OCI-LY1 (cell line): ENCODE measurements around the gene DNAAF5.

Experiments used
- H2AFZ ChIP-seq: fragments of 200-600 bp; sonication (generic), shearing (Covaris generic); 2 replicates; pipeline ENCODE4 v1.6.0; 2014; ENCODE audit warnings: antibody characterized with exemption, mild to moderate bottlenecking, low read length
- H3F3A ChIP-seq: fragments of 200-600 bp; sonication (generic), shearing (Covaris generic); 2 replicates; pipeline ENCODE4 v1.6.0; 2014; ENCODE audit warnings: mild to moderate bottlenecking, antibody characterized with exemption, low read length, moderate library complexity; ENCODE audit not compliant: insufficient read depth
- H3K27ac ChIP-seq: fragments of 200-600 bp; sonication (generic); 2 replicates; pipeline ENCODE4 v1.5.1; 2014; ENCODE audit warnings: low read length, mixed run types, mild to moderate bottlenecking, low read depth; ENCODE audit not compliant: poor library complexity, severe bottlenecking
- H3K27me3 ChIP-seq: fragments of 200-600 bp; sonication (generic); 2 replicates; pipeline ENCODE4 v1.6.0; 2014; ENCODE audit warnings: antibody characterized with exemption, mild to moderate bottlenecking, low read length, moderate library complexity; ENCODE audit not compliant: insufficient read depth
- H3K36me3 ChIP-seq: fragments of 200-600 bp; sonication (generic); 2 replicates; pipeline ENCODE4 v1.6.1; 2014; ENCODE audit warnings: mild to moderate bottlenecking, antibody characterized with exemption, low read length, moderate library complexity, mixed read lengths; ENCODE audit not compliant: insufficient read depth
- H3K4me1 ChIP-seq: fragments of 200-600 bp; sonication (generic); 2 replicates; pipeline ENCODE4 v1.5.1; 2014; ENCODE audit warnings: mild to moderate bottlenecking, low read length, moderate library complexity; ENCODE audit not compliant: insufficient read depth, severe bottlenecking
- H3K4me2 ChIP-seq: fragments of 200-600 bp; sonication (generic), shearing (Covaris generic); 2 replicates; pipeline ENCODE4 v1.6.1; 2014; ENCODE audit warnings: low read length
- H3K4me3 ChIP-seq: fragments of 200-600 bp; sonication (generic); 2 replicates; pipeline ENCODE4 v1.5.1; 2014; ENCODE audit warnings: low read length, low read depth, mild to moderate bottlenecking, mixed read lengths; ENCODE audit not compliant: poor library complexity, severe bottlenecking
- H3K79me2 ChIP-seq: fragments of 200-600 bp; shearing (Covaris generic); 2 replicates; pipeline ENCODE4 v1.6.1; 2016; ENCODE audit warnings: mixed run types, low read length, mixed read lengths; ENCODE audit not compliant: insufficient read depth
- H3K9ac ChIP-seq: fragments of 200-600 bp; sonication (generic), shearing (Covaris generic); 2 replicates; pipeline ENCODE4 v1.6.1; 2014; ENCODE audit warnings: mild to moderate bottlenecking, low read length, mixed read lengths
- H3K9me2 ChIP-seq: fragments of 200-600 bp; sonication (generic), shearing (Covaris generic); 2 replicates; pipeline ENCODE4 v1.6.1; 2014; ENCODE audit warnings: low read depth, mild to moderate bottlenecking, low read length, mixed read lengths
- H3K9me3 ChIP-seq: fragments of 200-600 bp; shearing (Covaris generic); 2 replicates; pipeline ENCODE4 v1.6.1; 2014; ENCODE audit warnings: low read length, mixed read lengths
- H4K20me1 ChIP-seq: fragments of 200-600 bp; sonication (generic), shearing (Covaris generic); 2 replicates; pipeline ENCODE4 v1.6.0; 2016; ENCODE audit warnings: mild to moderate bottlenecking, low read length; ENCODE audit not compliant: insufficient read depth
- CTCF ChIP-seq: fragments of 200-600 bp; sonication (generic), shearing (Covaris generic); IDR thresholded peaks from 2 replicates; pipeline ENCODE4 v1.5.1; 2017; ENCODE audit warnings: mild to moderate bottlenecking, antibody characterized with exemption, low read length, moderate library complexity, mixed read lengths
- EZH2 ChIP-seq: fragments of 200-600 bp; sonication (generic), shearing (Covaris generic); IDR thresholded peaks from 2 replicates; pipeline ENCODE4 v1.8.0; 2017; ENCODE audit warnings: borderline replicate concordance, mixed run types, mild to moderate bottlenecking, antibody characterized with exemption, low read length, moderate library complexity, mixed read lengths

The DNAAF5 gene

DNA sequence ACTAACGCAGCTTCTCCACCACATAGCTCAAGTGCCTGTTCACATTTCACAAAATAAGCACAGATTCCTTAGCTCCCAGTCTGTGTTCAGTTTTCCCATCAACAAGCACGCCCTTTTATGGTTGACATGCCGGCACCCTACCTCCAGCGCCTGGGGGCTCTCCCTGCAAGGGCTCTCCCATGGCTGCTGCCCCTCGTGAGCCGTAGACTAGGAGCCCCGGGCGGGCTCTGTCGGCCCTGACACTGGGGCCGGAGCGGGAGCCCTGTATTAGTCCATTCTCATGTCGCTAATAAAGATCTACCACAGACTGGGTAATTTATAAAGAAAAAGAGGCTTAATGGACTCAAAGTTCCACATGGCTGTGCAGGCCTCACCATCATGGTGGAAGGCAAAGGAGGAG is 34.6 kb downstream of the DNAAF5 start:
- Histone ChIP-seq H3K9ac (no peak overlapping the region), H3K4me1 (no peaks in the 10 kb centered on the region), H3K4me2 (no peak overlapping the region), H3K9me2 (no peaks in the 10 kb centered on the region), H3K27me3 (no peaks in the 10 kb centered on the region), H3K4me3 (no peak overlapping the region), H3F3A (no peaks in the 10 kb centered on the region), H2AFZ (no peak overlapping the region), H3K36me3 (peaks cover 75% of the 10 kb centered on the region), H4K20me1 (no peaks in the 10 kb centered on the region), H3K9me3 (no peaks in the 10 kb centered on the region), H3K27ac (no peak overlapping the region), H3K79me2 (no peaks in the 10 kb centered on the region)
- TF ChIP-seq CTCF = no peak
- no peak for TF ChIP-seq EZH2

GRCh38 chr7:761631-762030 is 35.1 kb downstream of the DNAAF5 start:
- Histone ChIP-seq H3K4me2 (no peak overlapping the region), H3K4me1 (no peaks in the 10 kb centered on the region), H2AFZ (no peak overlapping the region), H3K9ac (no peak overlapping the region), H3K4me3 (no peak overlapping the region), H3K27ac (no peak overlapping the region), H3K27me3 (no peaks in the 10 kb centered on the region), H3F3A (no peaks in the 10 kb centered on the region), H3K9me2 (no peaks in the 10 kb centered on the region), H3K9me3 (no peaks in the 10 kb centered on the region), H4K20me1 (no peaks in the 10 kb centered on the region), H3K36me3 (peaks cover 74% of the 10 kb centered on the region), H3K79me2 (no peaks in the 10 kb centered on the region)
- TF ChIP-seq EZH2 (no peak), CTCF (no peak)

DNA sequence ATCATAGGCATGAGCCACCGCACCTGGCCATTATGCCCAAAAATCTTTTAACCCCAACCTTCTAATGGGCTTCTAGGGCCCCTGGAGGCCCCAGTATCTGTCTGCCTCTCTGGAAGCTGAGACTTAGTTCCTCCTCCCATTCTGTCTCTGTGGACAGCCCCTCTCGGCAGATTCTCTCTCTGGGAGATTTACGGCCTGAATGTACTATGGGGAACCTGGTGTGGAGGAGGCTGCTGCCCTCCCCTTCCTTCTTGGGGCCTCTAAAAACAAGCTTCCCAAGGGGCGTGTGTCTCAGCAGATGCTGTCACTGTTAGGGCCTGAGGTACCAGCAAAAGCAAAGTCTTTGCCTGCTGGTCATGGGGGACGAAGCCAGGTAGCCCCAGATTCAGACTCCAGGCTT is 36.4 kb downstream of the DNAAF5 start:
- Histone ChIP-seq H2AFZ (no peak overlapping the region), H3K9ac (no peak overlapping the region), H3K27me3 (no peaks in the 10 kb centered on the region), H3K9me2 (no peaks in the 10 kb centered on the region), H3K4me2 (no peak overlapping the region), H3F3A (no peaks in the 10 kb centered on the region), H3K4me1 (no peaks in the 10 kb centered on the region), H3K9me3 (no peaks in the 10 kb centered on the region), H3K36me3 (peaks cover 61% of the 10 kb centered on the region), H3K4me3 (no peak overlapping the region), H3K27ac (no peak overlapping the region), H4K20me1 (no peaks in the 10 kb centered on the region), H3K79me2 (no peaks in the 10 kb centered on the region)
- no peak for TF ChIP-seq EZH2
- TF ChIP-seq CTCF = no peak
